ENCODE results near the gene ERRFI1. TPM values are rescaled to one million over a fixed set of nuclear protein-coding genes. Genes with fewer than 3 reads are reported as not detected.
A peak's percentile ranks its signal among the peaks of the same experiment; 100 is the strongest.

Gene ERRFI1
- total RNA-seq, 1 experiment from 2014 or later, result 8.6 TPM

DNA sequence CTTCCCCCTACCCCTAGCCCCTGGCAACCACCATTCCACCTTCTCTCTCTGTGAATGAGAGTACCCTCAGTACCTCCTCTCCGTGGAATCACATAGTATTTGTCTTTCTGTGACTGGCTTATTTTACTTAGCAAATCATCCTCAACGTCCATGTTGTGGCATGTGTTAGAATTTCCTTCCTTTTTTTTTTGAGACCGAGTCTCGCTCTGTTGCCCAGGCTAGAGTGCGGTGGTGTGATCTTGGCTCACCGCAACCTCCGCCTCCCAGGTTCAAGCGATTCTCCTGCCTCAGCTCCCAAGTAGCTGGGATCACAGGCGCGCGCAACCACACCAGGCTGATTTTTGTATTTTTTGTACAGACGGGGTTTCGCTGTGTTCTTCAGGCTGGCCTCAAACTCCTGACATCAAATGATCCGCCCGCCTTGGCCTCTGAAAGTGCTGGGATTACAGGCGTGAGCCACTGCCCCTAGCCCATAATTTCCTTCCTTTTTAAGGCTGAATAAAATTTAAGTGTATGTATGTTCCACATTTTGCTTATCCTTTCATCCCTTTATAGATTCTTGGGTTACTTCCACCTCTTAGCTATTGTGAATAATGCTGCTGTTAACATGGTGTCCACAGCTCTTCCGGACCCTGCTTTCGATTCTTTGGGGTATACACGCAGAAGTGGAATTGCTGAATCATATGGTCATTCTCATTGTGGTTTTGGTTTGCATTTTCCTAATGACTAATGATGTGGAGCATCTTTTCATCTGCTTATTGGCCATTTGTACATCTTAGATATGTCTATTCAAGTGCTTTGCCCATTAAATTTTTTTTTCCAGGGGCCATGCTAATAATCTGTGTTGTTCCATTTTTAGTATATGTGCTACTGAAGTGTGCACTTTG is 32.3 kb downstream of the ERRFI1 start:
- DNase-seq (ENCODE audit: low read depth, low spot score), result no peak
- in situ Hi-C loops (cut with HindIII; ENCODE audit: low pct_unique_long_range_greater_than_20kb, low sequenced_read_pairs), result no loop called here

DNA sequence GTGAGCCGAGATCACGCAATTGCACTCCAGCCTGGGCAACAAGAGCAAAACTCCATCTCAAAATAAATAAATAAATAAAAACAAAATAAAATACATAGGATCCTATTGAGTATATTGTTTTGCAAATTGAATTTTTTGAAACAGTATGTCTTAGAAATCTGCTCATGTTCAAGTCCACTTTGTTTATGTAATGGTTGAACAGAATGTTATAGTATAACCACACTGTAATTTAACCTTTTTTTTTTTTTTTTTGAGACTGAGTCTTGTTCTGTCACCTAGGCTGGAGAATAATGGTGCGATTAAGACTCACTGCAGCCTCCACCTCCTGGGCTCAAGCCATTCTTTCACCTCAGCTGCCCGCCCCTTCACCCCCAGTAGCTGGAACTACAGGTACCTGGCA is 33.2 kb downstream of the ERRFI1 start:
- in situ Hi-C loops (cut with HindIII; ENCODE audit: low pct_unique_long_range_greater_than_20kb, low sequenced_read_pairs), result no loop called here
- no peak for DNase-seq (ENCODE audit: low read depth, low spot score)

DNA sequence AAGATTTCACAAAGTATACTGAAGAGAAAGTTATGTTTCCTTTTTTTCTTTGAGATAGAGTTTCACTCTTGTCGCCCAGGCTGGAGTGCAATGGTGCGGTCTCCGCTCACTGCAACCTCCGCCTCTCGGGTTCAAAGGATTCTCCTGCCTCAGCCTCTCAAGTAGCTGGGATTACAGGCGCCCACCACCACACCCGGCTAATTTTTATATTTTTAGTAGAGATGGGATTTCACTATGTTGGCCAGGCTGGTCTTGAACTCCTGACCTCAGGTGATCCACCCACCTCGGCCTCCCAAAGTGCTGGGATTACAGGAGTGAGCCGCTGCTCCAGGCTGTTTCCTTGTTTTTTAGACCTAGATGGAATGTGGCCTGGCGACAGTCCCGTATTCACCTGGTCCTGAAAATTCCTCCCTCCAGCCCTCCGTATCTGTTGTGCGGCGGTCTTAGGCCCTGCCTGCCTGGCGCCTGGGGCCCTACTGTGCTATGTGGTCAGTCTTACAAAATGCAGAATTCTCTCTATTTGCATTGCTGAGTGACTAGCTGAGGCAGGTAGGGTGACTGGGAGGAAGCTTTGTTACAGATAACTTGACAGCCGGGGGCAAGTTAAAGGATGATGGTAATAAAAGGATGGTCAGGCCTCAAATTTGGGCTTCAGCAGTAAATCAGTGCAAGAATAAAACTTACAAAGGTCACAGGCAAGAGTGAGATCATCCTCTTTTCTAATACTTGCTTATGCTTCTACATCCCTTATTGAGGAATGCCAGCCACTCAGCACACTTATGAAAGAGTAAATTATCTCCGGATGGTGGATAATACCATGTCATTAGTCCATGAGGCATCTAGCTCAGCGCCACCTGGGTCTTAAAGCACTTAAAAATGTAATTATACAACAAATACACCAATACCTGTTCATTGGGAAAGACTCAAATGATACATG is 34.3 kb downstream of the ERRFI1 start:
- DNase-seq (ENCODE audit: low read depth, low spot score), result no peak
- in situ Hi-C loops (cut with HindIII; ENCODE audit: low pct_unique_long_range_greater_than_20kb, low sequenced_read_pairs), result no loop called here

DNA sequence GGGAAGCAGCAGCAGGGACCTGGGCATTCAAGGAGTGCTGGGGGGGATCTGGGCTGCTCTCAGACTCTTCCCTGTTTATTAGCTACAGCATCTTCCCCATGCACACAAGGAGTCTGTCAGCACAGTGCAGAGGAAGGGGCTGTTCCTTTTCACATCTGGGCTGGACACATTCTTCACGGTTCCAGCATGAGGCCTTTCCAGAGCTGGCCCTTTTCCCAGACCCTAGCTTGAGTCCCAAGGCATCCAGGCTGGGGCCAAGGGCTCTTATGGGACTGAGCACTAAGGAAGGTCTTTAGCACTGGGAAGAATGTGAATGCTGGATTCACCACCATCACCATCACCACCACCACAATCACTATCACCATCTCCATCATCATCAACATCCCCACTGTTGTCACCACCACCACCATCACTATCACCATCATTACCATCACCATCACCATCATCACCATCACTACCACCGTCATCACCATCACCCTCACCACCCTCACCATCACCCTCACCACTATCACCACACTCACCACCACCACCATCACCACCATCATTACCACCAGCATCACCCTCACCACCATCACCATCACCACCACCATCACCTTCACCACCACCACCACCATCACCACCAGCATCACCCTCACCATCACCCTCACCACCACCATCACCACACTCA is 36.2 kb downstream of the ERRFI1 start:
- DNase-seq (ENCODE audit: low read depth, low spot score), result no peak
- in situ Hi-C loops (cut with HindIII; ENCODE audit: low pct_unique_long_range_greater_than_20kb, low sequenced_read_pairs), result no loop called here

DNA sequence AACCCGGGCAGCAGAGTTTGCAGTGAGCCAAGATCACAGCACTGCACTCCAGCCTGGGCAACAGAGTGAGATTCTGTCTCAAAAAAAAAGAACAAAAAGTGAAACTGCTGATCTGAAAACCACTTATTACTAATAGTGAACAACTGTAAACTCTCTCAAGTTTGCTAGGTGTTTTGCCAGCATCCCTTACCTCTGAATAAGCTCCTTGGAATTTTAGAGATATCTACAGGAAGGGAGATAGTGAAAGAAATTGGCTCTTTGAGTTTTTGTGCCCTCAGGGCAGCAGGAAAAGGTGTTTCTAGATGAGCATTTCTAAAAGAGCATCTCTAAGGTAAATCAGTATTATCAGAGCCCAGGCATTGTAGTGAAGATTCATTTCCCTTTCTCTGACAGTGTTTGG is 37.5 kb downstream of the ERRFI1 start:
- no peak for DNase-seq (ENCODE audit: low read depth, low spot score)
- in situ Hi-C loops (cut with HindIII; ENCODE audit: low pct_unique_long_range_greater_than_20kb, low sequenced_read_pairs), result no loop called here

DNA sequence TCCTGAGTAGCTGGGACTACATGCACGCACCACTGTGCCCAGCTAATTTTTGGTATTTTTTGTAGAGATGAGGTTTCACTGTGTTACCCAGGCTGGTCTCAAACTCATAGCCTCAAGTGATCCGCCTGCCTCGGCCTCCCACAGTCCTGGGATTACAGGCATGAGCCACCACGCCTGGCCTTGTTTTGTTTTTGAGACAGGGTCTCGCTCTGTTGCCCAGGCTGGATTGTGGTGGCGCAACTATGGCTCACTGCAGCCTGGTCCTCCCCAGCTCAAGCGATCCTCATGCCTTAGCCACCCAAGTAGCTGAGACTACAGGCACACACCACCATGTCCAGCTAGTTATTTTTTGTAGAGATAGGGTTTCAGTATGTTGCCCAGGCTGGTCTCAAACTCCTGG is 38.6 kb downstream of the ERRFI1 start:
- in situ Hi-C loops (cut with HindIII; ENCODE audit: low pct_unique_long_range_greater_than_20kb, low sequenced_read_pairs), result no loop called here
- no peak for DNase-seq (ENCODE audit: low read depth, low spot score)

DNA sequence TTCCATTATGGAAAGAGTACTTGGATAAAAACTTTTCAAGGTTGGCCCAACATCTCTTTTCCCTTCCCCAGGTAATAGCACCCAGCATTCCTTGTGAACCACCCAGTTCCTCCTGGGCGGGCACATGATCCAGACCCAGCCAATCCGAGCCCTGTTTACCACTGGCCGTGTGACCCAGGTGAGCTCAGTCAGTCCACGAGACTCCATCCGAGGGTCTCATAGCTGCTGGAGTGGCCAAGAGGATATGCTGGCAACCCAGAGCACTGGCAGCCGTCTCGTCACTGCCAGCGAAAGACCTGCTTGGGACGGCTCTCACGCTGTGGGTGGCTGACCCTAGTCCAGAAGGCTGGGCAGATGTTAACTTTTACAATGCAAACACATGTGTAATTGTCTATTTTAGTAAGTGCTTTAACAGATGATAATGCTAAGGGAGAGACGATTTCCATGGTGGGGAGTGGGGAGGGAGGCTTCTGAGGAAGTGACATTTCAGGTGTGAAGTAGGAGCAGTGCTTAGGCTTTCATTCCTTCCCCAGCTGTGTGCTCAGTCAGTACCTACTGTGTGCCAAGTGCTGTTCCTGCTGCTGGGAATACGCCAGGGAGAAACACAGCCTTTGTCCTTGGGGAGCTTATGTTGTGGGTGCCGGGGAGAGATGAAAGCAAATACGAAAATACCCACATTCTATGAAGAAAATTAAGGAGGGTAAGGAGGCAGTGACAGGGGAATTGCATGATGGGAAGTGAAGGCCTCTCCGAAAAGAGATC is 40.1 kb downstream of the ERRFI1 start:
- in situ Hi-C loops (cut with HindIII; ENCODE audit: low pct_unique_long_range_greater_than_20kb, low sequenced_read_pairs), result no loop called here
- DNase-seq (ENCODE audit: low read depth, low spot score), result no peak

DNA sequence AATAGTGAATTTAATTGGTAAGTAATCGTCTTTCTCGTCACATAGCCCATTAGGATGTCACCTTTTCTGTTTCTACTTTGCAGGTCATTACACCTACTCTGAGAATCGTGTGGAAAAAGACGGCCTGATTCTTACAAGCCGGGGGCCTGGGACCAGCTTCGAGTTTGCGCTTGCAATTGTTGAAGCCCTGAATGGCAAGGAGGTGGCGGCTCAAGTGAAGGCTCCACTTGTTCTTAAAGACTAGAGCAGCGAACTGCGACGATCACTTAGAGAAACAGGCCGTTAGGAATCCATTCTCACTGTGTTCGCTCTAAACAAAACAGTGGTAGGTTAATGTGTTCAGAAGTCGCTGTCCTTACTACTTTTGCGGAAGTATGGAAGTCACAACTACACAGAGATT is 41.3 kb downstream of the ERRFI1 start:
- no peak for DNase-seq (ENCODE audit: low read depth, low spot score)
- in situ Hi-C loops (cut with HindIII; ENCODE audit: low pct_unique_long_range_greater_than_20kb, low sequenced_read_pairs), result no loop called here

DNA sequence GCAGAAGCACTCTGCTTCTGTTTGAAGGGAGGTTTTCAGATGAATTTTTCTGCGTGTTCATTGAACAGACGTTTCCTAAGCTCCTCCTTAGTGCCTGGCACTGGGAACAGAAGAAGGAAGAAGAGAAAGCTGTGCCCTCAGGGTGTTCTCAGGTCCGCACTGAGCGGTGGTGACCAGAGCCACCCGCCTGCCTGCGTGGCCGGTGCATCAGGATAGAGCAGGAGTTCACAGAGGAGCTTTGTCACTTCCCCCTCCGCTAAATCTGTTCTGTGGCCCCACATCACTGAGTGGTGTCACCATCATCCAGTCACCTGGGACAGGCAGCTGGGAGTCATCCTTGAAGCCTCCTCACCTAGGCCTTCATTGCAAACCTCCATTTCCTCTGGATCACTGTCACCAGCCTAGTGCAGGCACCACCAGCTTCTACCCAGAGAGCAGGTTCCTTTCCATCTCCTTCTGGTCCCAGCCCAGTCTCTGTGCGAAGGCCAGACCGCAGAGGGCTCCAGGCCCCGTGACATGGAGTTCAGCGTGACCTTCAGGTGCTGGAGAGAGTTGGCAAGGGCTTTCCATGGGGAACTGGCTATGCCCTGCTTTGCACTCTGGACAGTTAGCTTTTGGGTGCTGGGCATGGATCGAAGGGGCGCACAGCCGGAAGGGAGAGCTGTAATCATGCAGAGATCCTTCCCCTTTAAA is 42.9 kb downstream of the ERRFI1 start:
- DNase-seq (ENCODE audit: low read depth, low spot score), result no peak
- in situ Hi-C loops (cut with HindIII; ENCODE audit: low pct_unique_long_range_greater_than_20kb, low sequenced_read_pairs), result no loop called here

DNA sequence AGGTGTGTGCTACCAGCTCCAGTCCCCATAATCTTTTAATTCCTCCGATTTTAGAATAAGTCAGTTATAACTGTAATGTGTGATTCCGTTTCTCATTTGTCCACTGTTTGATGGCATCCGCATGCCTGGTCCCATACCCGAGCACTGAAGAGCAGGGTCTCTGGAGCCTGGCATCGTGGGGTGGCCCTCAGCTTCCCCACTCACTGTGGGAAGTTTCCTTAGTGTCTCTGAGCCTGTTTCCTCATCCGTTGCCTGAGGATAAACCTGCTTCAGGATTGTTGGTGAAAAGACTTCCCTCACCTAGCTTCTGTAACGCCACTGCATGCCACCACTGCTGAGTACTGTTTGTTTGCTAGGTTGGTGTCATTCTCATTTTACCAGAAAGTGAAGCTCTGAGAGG is 45.1 kb downstream of the ERRFI1 start:
- in situ Hi-C loops (cut with HindIII; ENCODE audit: low pct_unique_long_range_greater_than_20kb, low sequenced_read_pairs), result no loop called here
- no peak for DNase-seq (ENCODE audit: low read depth, low spot score)

DNA sequence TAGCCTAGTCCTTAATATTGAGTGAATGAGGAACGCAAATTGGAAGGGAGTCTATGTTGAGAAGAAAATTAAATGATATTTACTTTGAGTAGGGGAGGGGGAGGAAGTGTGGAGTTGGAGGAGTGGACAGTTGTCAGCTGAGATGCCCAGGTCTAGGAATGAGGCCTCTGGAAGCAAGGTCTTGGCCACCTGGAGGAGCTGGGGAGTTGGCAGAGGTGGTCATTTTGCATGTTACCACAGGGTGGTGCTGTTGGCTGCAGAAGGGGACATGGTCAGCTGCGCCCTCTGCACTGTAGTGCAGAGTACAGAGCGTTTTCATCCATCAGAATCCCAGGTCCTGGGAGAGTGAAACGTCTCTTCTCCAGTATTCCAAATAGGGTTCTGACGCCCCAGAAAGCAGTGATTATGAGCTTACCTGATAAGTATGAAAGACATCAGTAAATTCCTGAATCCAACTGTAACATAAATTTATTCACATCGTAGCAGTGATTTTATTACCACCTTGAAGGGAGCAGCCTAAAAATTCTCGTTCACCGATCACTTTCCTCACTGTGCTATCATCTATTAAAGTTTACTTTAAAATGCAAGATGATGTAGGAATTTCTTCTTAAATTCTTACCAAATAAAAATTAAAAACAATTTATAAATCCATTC is 50.8 kb downstream of the ERRFI1 start:
- in situ Hi-C loops (cut with HindIII; ENCODE audit: low pct_unique_long_range_greater_than_20kb, low sequenced_read_pairs), result no loop called here
- peak; percentile 84 for DNase-seq (ENCODE audit: low read depth, low spot score)

DNA sequence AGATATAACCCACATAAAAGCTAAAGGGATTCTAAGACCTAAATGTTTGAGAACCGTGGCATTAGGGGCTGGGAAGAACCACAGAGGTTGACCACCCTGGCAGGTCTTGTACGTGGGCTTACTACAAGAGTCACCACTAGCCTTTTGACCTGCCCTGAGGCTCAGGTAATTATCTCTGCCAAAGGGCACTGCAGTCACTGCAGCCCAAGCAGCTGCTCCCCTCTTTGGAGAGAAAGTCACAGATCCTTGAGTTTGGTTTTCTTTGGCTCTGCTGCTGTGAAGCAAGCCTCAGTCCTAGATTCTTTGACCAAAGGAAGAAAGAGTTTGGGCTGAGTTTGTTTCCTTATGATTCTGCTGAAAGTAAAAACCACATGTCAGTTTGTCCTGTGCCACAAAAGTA is 53.0 kb downstream of the ERRFI1 start:
- no peak for DNase-seq (ENCODE audit: low read depth, low spot score)
- in situ Hi-C loops (cut with HindIII; ENCODE audit: low pct_unique_long_range_greater_than_20kb, low sequenced_read_pairs), result no loop called here

DNA sequence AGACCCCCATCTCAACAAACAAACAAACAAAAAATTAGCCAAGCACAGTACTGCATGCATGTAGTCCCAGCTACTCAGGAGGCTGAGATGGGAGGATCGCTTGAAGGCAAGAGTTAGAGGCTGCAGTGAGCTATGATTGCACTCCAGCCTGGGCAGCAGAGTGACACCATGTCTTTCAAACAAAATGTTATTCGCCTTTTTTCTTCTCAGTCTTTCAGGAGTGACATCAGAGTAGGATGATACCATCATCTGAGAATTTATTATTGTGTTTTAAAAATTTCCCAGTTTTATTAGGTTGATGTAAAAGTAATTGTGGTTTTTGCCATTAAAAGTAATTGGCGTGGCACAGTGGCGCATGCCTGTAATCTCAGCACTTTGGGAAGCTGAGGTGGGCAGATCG is 53.8 kb downstream of the ERRFI1 start:
- in situ Hi-C loops (cut with HindIII; ENCODE audit: low pct_unique_long_range_greater_than_20kb, low sequenced_read_pairs), result no loop called here
- DNase-seq (ENCODE audit: low read depth, low spot score), result no peak

DNA sequence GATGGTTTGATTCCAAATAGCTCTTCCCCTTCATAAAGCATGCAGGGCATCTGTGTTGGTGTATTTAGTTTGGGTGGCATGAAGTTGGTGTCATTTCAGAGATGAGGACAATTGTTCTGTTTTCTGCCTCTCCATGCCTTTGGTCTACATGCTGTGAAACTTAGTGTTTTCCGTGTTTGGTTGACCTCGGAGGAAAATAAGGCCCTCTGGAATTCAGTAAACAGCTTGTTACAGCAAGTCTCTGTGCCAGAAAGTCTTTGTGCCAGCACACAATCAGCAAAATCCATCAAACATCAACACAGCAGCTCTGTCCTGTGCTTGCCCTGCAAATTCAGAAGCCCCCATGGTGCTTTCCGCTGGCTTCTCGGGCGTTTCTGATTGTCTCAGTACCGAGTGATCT is 55.1 kb downstream of the ERRFI1 start:
- DNase-seq (ENCODE audit: low read depth, low spot score), result no peak
- in situ Hi-C loops (cut with HindIII; ENCODE audit: low pct_unique_long_range_greater_than_20kb, low sequenced_read_pairs), result no loop called here

DNA sequence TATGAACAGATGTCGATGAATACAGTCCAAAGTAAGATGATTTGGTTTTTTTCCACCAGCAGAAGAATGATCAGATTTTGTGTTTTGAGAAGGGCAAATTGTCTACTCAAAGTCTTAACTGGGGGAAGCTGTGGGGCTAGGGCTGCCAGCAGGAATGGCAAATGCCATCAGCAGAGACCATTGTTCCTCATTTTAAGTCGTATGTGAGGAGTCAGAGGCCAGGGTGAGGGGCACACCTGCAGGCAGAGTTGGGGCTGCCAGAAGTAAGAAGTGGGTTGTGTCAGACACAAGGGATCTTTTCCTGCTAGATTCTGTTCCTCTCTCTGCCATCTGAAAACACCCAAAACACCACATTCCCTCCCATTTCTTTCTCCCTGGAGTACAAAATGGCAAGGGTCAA is 55.9 kb downstream of the ERRFI1 start:
- in situ Hi-C loops (cut with HindIII; ENCODE audit: low pct_unique_long_range_greater_than_20kb, low sequenced_read_pairs), result no loop called here
- no peak for DNase-seq (ENCODE audit: low read depth, low spot score)

DNA sequence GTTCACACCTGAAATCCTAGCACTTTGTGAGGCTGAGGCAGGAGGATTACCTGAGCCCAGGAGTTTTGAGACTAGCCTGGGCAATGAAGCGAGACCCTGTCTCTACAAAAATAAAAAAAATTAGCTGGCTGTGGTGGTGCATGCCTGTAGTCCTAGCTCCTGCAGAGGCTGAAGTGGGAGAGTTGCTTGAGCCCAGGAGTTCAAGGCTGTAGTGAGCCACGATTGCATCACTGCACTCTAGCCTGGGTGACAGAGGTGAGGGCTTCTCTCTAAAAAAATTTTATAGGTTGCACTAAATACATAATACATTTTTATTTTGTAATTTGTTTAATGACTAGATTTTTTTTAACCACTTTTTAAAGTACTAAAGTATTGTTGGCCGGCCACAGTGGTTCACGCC is 58.5 kb downstream of the ERRFI1 start:
- in situ Hi-C loops (cut with HindIII; ENCODE audit: low pct_unique_long_range_greater_than_20kb, low sequenced_read_pairs), result no loop called here
- DNase-seq (ENCODE audit: low read depth, low spot score), result no peak

DNA sequence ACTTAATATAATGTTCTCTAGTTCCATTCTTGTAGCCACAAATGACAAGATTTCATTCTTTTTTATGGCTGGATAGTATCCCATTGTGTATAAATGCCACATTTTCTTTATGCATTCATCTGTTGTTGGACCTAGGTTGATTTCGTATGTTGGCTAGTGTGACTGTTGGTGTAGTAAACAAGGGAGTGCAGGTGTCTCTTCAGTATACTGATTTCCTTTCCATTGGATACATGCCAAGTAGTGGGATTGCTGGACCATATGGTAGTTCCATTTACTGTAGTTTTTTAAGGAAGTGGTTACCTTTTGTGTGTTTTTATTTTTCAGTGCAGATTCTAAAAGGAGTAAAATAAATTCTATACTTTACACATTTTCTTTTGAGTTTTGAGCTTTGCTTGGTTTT is 58.9 kb downstream of the ERRFI1 start:
- DNase-seq (ENCODE audit: low read depth, low spot score), result no peak
- in situ Hi-C loops (cut with HindIII; ENCODE audit: low pct_unique_long_range_greater_than_20kb, low sequenced_read_pairs), result no loop called here
